IPS-11a (cell line): ENCODE results near the gene PIP4K2B.
"Not testable (repeated sequence)": the region's sequence is repeated elsewhere in the genome, so short reads cannot be mapped to it uniquely, and the experiment has no call there.

Experiments used
- H3K4me3 ChIP-seq: one replicate; pipeline ENCODE4 v1.5.1; 2013; ENCODE audit warnings: low read depth, low read length, control low read depth

Gene PIP4K2B

DNA sequence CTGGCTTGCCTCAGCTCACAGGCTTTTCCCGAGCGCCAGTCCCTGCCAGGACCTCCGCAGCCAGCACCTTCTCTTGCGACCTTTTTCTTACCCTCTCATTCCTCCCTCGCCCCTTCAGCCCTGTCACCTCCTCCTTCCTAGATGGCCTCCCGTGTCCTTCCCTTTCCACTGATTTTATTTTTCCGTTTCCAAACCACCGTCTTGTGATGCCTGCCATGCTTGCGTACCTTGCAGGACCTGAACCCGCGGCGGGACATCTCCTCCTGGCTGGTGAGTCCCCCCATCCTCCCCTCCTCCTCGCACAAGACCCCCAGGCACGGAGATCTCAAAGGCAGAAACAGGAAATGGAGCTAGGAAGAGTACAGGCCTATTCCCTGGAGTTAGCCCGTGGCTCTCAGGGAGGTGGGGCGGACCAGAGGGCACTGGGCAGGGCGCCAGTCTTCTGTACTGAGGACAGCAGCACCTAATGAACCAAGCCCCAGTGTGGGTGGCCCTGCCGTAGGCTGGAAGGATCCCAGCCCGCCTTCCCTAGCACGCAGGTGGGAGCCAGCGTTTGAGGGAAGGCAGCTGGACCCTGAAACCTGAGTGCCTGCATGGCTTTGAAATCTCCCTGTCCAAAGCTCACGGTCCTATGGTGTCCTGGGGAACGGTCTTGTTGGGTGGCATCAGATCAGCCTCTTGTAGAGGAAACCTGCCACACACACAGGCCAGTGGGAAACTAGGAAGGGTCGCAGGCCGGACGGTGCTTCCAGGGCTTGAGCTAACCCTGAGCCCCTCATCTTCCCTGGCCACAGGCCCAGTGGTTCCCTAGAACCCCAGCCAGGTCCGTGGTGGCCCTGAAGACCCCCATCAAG is 68.6 kb downstream of the PIP4K2B start:
- H3K4me3 ChIP-seq: peak overlapping the region; percentile 69

DNA sequence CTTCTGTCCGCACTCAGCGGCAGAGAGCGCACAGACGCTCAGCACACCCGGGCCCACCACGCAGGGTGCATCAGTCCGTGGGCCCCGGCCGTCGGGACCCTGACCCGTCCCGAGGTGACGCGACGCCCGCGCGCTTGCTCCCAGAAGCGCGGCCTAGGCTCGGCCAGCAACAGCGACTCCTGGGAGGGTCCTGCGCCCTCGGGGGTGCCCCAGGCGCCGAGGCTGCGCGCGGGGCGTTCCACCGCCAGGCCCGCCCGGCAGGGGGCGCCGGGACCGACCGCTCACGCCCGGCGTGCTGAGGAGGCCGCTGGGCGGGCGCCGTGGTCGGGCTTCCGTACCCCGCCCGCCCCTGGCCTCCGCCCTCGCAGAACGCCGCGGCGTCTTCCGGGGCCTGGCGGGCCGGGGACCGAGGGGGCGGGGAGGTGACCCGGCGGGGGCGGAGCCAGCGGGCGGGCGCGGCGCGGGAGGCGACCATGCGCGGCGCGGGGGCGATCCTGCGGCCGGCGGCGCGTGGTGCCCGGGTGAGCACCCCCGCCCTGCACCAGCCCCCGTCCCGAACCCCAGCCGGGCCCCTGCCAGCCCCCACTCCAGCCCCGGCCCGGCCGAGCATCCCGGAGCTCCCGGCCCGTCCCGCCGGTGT is 69.3 kb downstream of the PIP4K2B start, which contains the start of gene CISD3:
Gene CISD3 (plus strand): TSS at position 456 of the 640 bp plus-strand sequence. CDS start 18 bp downstream, at position 474.
- peak within 1 kb of the TSS; percentile 69 for H3K4me3 ChIP-seq

DNA sequence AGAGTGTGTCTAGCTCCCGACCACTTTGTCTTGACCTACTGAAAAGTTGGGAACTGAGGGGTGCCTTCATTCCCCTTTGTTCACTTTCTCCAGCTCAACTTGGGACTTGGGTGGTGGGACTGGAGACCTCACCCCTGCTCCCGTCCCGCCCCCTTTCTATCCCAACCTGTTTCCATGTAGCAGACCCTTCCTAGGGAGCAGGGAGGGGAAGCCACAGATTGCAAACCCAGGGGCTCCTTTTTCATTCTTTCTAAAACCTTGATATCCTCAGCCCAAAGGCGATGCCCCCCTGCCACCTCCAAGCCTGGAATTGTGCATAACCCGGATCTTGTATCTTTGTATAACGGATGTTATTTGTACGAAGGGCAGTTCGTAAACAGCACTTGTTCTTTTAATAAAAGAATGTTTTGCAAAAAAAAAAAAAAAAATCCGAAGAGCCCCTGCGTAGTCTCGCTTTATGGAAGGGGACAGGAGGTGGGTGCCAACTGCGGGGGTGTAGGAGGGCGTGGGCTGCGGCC is 69.9 kb downstream of the PIP4K2B start:
- H3K4me3 ChIP-seq: peak overlapping the region; percentile 45

DNA sequence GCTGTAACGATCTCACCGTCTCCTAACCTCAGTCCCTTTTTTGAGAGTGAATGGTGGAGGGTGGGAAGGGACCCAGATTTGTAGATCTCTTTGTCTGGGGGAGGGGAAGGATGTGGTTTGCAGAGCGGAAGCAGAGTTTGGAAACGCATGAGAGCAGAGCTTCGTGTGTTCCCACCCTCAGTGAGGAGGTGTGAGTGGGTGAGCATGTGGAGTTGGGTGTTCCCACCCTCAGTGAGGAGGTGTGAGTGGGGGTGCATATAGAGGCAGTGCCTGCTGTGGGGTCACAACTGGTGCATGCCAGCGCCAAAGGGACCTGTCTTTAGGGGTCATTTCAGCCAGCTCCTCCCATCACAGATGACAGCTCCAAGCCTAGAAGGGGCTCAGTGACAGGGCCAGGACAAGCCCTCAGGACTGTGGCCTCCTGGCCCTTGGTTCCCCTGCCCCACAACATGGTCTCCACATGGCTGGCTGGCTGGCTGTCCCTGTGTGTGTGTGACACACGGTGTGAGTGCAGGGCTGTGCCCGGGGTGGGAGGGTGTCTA is 71.0 kb downstream of the PIP4K2B start:
- H3K4me3 ChIP-seq: no peak overlapping the region

DNA sequence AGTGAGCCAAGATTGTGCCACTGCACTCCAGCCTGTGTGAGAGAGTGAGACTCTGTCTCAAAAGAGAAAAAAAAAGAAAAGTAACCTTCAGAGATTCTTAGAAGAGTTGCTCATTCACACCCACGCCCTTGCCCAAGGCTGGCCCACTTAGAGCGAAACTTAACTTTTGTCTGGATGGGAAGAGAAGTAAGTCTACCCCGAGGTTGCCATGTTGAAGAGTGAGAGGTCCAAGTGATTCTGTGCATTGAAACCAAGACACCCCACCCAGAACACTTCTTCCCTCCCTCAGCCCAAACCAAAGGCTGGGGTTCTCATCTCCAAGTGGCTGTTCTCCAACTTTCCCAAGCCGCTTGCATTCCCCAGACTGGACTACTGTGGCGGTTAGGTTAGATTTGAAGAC is 71.6 kb downstream of the PIP4K2B start:
- no peak overlapping the region for H3K4me3 ChIP-seq

DNA sequence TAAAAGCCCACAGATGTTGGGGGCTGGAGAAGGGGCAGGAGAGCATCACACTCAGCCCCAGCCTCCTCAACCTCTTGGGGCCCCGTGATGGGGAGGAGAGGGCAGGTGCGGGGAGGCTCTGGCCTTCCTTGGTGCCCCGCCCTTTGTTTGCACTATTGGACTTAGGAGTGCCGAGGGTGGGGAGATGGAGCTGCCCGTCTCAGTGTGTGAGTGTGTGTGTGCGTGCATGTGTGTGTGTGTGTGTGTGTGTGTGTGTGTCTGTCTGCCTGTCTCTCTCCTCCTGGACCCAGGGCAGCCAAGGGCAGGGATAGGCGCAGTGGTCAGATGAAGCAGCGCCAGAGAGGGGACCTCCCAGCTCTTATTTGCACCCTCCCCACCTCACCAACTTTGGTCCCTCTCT is 73.2 kb downstream of the PIP4K2B start:
- H3K4me3 ChIP-seq: not testable (repeated sequence)

- no peak overlapping the region for H3K4me3 ChIP-seq
These were observed 74.3 kb downstream of the PIP4K2B start for GRCh38 chr17:38725066-38725465.

GRCh38 chr17:38724337-38724988 is 74.9 kb downstream of the PIP4K2B start:
- H3K4me3 ChIP-seq: no peak overlapping the region

- no peak overlapping the region for H3K4me3 ChIP-seq
These were observed 77.6 kb downstream of the PIP4K2B start for GRCh38 chr17:38721802-38722201.

DNA sequence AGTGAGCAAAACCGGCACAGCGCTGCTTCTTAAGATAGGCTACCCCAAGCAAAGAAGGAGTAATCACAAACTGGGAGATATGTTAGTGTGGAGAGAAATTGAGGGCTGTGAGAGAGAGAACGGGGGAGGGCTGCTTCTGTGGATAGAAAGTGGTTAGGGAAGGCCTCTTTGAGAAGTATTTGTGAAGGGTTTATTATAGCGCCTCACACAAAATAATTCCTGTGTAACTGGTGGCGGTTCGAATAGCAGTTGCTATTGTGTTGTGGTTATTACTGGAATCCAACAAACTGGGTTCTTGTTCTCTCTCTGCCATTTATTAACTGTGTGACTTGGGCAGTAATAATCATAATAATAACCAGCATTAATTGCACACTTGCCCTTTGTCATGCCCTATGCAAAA is 78.4 kb downstream of the PIP4K2B start:
- H3K4me3 ChIP-seq: no peak overlapping the region

DNA sequence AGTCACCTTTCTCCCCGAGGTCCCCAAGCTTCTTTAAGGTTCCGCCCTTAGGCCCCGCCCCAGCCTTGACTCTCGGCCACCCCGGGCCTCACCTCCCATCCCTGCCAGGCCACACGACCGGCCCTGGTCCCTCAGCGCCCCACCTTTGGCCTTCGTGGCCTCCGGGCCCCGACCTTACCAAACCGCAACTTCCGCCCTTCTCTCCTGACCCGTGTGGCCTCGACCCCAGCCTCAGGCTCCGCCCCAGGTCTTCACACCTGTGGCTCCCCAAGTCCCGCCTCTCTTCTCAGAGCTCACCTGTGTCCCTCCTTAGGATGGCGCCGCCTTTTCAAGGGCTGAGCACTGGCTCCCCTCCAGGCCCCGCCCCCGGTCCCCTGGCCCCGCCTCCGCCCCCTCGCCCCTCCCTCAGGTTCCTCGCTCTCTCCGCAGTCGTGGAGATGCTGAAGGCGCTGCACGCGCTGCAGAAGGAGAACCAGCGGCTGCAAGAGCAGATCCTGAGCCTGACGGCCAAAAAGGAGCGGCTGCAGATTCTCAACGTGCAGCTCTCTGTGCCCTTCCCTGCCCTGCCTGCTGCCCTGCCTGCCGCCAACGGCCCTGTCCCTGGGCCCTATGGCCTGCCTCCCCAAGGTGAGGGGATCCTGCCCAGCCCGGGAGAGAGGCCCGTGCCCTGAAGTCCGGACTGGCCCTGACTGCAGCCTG is 79.3 kb downstream of the PIP4K2B start:
- H3K4me3 ChIP-seq: peak overlapping the region; percentile 6

DNA sequence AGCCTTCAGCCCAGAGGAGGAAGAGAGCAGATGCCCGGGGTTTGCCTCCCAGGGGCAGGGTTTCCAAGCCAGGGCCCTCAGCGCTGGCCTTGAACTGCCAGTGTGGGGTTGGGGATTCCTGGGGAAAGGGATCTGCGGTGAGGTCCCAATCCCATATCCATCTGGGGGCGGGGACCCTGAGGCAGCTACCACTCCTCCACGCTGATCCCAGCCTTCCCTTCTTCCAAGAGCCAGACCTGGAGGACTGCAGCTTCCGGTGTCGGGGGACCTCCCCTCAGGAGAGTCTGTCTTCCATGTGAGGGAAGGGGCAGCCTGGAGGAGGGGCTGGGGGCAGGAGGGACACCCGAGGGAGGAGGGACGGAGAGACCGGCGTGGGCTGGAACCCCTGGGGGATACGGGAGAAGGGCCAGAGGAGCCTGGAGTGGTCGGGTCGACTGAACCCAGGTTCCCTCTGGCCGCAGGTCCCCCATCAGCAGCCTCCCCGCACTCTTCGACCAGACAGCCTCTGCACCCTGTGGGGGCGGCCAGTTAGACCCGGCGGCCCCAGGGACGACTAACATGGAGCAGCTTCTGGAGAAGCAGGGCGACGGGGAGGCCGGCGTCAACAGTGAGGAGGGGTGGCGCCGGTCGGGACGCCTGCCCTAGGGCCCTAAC is 79.9 kb downstream of the PIP4K2B start:
- H3K4me3 ChIP-seq: peak overlapping the region; percentile 6

- H3K4me3 ChIP-seq: no peak overlapping the region
These were observed 82.1 kb downstream of the PIP4K2B start for GRCh38 chr17:38717139-38717745.

GRCh38 chr17:38716368-38717005 is 82.9 kb downstream of the PIP4K2B start:
- H3K4me3 ChIP-seq: no peak overlapping the region
